Brain microvascular endothelial cell (primary cell): ENCODE results near the gene CLDN19.
"Not testable (repeated sequence)": the region's sequence is repeated elsewhere in the genome, so short reads cannot be mapped to it uniquely, and the experiment has no call there.

Experiments used
- DNase-seq: peaks from one replicate; pipeline ENCODE4 v3.0.0-alpha.2; 2020
- H3K27ac ChIP-seq: fragments of 250-450 bp; sonication (Bioruptor Pico); 2 replicates; pipeline ENCODE4 v1.5.1; 2020; ENCODE audit warnings: mild to moderate bottlenecking, moderate library complexity
- H3K27me3 ChIP-seq: fragments of 250-450 bp; sonication (Bioruptor Pico); replicated peaks from 2 replicates; pipeline ENCODE4 v1.5.1; 2020; ENCODE audit warnings: mild to moderate bottlenecking
- H3K36me3 ChIP-seq: fragments of 250-450 bp; sonication (Bioruptor Pico); replicated peaks from 2 replicates; pipeline ENCODE4 v1.5.1; 2020; ENCODE audit warnings: mild to moderate bottlenecking
- H3K4me3 ChIP-seq: 2 replicates; pipeline ENCODE4 v1.5.1; 2011; ENCODE audit warnings: low read depth, mild to moderate bottlenecking, control low read depth, low read length, moderate library complexity
- in situ Hi-C: cut with HindIII; loops from 2 replicates; pipeline ENCODE4 v1.10.0; 2017; ENCODE audit warnings: low sequenced_read_pairs, low pct_ligation_motif_present
- TF ChIP-seq, protein P1 (sequence below): IDR thresholded peaks from 2 replicates; pipeline ENCODE4 v1.5.1; 2011; ENCODE audit warnings: low read depth, mild to moderate bottlenecking, moderate library complexity, low read length, control low read depth, inconsistent platforms; ENCODE audit errors: missing control alignments

CLDN19 gene

GRCh38 chr1:42758641-42759040 lies 18.6 kb upstream of the CLDN19 start:
- no peaks in the 10 kb centered on the region for H3K27me3 ChIP-seq
- TF ChIP-seq, protein P1, sequence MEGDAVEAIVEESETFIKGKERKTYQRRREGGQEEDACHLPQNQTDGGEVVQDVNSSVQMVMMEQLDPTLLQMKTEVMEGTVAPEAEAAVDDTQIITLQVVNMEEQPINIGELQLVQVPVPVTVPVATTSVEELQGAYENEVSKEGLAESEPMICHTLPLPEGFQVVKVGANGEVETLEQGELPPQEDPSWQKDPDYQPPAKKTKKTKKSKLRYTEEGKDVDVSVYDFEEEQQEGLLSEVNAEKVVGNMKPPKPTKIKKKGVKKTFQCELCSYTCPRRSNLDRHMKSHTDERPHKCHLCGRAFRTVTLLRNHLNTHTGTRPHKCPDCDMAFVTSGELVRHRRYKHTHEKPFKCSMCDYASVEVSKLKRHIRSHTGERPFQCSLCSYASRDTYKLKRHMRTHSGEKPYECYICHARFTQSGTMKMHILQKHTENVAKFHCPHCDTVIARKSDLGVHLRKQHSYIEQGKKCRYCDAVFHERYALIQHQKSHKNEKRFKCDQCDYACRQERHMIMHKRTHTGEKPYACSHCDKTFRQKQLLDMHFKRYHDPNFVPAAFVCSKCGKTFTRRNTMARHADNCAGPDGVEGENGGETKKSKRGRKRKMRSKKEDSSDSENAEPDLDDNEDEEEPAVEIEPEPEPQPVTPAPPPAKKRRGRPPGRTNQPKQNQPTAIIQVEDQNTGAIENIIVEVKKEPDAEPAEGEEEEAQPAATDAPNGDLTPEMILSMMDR = no peak
- no peak overlapping the region for H3K27ac ChIP-seq
- H3K36me3 ChIP-seq = peaks cover 77% of the 10 kb centered on the region
- in situ Hi-C loops = no loop called here
- H3K4me3 ChIP-seq = no peak overlapping the region
- DNase-seq = no peak

GRCh38 chr1:42757892-42758275 lies 17.8 kb upstream of the CLDN19 start:
- Histone ChIP-seq H3K4me3 (no peak overlapping the region), H3K27me3 (no peaks in the 10 kb centered on the region), H3K27ac (no peak overlapping the region), H3K36me3 (peaks cover 82% of the 10 kb centered on the region)
- DNase-seq = no peak
- in situ Hi-C loops = no loop called here
- TF ChIP-seq, protein P1 = no peak

DNA sequence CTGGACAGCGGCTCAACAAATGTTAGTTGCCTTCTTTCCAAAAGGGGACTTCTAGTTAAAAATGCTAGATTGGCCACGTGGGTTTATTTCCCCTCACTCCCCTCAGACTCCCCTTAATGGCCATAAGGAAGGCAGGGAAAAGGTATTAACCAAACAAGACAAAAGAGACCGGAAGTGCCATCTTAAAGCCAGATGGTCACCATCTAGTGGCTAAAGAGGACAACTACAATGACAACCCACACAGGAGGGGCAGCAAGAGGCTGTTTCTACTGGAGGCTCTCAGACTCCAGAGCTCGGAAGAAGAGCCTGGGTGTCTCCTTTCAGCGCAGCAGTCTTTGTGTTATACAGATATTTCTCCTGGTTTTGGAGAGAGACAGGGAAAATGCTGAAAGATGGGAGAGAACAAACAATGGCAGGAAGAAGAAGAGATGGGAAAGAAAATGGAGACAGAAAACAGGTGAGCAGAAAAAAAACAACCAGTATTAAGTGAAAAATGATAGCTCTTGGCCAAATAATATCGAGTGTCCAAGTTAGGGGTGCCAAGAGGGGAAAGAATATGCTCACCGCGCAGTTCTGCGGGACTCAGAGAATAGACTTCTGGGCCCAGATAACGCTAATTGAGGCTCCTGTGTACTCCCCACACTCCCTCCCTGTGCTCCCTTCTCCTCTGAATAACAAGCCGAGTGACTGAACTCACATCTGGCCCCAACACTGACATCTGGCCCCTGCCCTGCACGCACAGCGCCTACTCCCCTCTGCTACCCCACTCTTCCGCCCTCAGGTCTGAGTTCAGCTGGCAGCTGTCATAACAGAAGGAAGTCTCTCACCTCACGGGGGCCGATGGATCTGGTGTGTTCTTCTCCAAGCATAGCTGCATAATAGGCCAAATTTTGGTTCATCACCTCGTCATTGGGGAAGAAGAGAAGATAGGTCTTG lies 17.2 kb upstream of the CLDN19 start:
- H3K4me3 ChIP-seq = no peak overlapping the region
- H3K27ac ChIP-seq = no peak overlapping the region
- TF ChIP-seq, protein P1 = peak; percentile 74
- no peaks in the 10 kb centered on the region for H3K27me3 ChIP-seq
- DNase-seq = peak; percentile 54
- in situ Hi-C loops = no loop called here
- peaks cover 83% of the 10 kb centered on the region for H3K36me3 ChIP-seq

GRCh38 chr1:42753070-42753469 lies 13.0 kb upstream of the CLDN19 start:
- Histone ChIP-seq H3K27me3 (no peaks in the 10 kb centered on the region), H3K36me3 (peaks cover 84% of the 10 kb centered on the region), H3K4me3 (no peak overlapping the region), H3K27ac (peak overlapping the region; percentile 40)
- no peak for DNase-seq
- in situ Hi-C loops = no loop called here
- TF ChIP-seq, protein P1 = no peak

DNA sequence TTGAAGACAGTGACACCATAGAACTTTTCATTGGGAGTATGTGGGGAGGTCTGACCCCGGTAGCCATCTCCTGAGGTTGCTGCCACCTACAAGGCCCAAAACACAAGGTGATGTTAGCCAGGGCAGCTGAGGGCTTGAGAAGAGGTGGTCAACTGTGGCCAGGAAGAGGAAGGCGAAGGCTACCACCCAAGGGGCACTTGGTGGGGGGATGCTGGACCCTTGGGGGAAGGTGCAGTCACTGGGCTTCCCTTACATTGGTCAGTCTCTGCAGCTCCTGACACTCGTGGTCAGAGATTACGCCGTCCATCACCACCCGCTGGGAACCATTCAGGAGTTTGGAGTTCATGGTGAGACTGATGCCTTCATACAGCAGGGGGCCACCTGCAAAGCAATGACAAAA lies 12.2 kb upstream of the CLDN19 start:
- TF ChIP-seq, protein P1 = no peak
- no peak overlapping the region for H3K27ac ChIP-seq
- no peak for DNase-seq
- no peaks in the 10 kb centered on the region for H3K27me3 ChIP-seq
- in situ Hi-C loops = no loop called here
- H3K36me3 ChIP-seq = peaks cover 82% of the 10 kb centered on the region
- H3K4me3 ChIP-seq = no peak overlapping the region

DNA sequence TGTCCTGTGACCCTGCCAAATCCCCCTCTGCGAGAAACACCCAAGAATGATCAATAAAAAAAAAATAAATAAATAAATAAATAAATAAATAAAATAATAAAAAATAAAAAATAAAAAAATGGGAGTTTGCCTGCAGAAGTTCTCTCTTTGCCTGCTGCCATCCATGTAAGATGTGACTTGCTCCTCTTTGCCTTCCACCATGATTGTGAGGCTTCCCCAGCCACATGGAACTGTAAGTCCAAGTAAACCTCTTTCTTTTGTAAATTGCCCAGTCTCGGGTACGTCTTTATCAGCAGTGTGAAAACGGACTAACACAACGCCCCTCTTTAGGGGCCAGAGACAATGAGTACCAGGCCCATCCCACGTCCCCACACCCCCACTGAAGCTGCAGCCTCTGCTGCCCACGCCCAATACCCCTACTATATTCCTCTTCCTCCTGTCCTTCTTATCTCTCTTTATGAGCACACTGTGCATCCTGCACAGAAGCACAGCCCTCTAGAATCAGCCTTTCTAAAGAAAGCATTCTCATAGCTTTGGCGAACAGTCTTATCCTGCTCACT lies 11.6 kb upstream of the CLDN19 start:
- H3K27ac ChIP-seq, H3K27me3 ChIP-seq, DNase-seq, H3K4me3 ChIP-seq, in situ Hi-C loops: not testable (repeated sequence)
- H3K36me3 ChIP-seq = peaks cover 82% of the 10 kb centered on the region
